ENCODE data around the gene CEMIP.

CEMIP gene

DNA sequence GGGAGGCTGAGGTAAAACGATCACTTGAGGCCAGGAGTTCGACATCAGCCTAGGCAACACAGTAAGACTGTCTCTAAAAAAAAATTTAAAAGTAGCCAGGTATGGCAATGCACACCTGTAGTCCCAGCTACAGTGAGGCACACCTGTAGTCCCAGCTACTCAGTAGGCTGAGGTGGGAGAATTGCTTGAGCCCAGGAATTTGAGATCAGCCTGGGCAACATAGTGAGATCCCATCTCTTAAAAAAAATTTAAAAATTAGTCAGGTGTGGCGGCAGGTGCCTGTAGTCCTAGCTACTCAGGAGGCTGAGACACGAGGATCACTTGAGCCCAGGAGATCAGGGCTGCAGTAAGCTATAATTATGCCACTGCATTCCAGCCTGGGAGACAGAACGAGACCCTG, 203.7 kb downstream of the CEMIP start:
- TF ChIP-seq POLR2A (IDR thresholded peaks at IDR 0.05; ENCODE audit: low read depth, low read length), result no peak
- no peak for FAIRE-seq
- no peak for DNase-seq (ENCODE audit: insufficient read length, low spot score)

- no peak for FAIRE-seq
- no peak for DNase-seq (ENCODE audit: insufficient read length, low spot score)
- no peak for TF ChIP-seq POLR2A (IDR thresholded peaks at IDR 0.05; ENCODE audit: low read depth, low read length)
Observed at GRCh38 chr15:80984856-80985255, 205.7 kb downstream of the CEMIP start.

DNA sequence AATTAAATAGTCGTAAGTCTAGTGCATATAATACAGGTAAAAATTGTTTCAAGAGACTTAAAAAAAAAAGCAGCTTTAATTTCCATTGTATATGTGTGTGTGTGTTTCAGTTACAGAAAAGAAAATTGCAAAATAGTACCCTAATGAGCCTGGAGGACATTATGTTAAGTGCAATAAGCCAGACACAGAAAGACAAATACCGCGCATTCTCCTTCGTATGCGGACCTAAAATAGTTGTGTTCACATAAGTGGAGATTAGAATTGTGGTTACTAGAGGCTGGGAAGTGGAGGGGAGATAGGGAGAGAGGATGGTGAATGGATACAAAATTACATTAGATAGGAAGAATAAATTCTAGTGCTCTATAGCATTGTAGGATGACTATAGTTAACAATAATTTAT, 206.8 kb downstream of the CEMIP start:
- FAIRE-seq (no peak), DNase-seq (ENCODE audit: insufficient read length, low spot score) (no peak)
- TF ChIP-seq POLR2A (IDR thresholded peaks at IDR 0.05; ENCODE audit: low read depth, low read length), result no peak

- DNase-seq (ENCODE audit: insufficient read length, low spot score), result no peak
- FAIRE-seq, result no peak
- no peak for TF ChIP-seq POLR2A (IDR thresholded peaks at IDR 0.05; ENCODE audit: low read depth, low read length)
Observed at GRCh38 chr15:80986487-80986886, 207.3 kb downstream of the CEMIP start.

DNA sequence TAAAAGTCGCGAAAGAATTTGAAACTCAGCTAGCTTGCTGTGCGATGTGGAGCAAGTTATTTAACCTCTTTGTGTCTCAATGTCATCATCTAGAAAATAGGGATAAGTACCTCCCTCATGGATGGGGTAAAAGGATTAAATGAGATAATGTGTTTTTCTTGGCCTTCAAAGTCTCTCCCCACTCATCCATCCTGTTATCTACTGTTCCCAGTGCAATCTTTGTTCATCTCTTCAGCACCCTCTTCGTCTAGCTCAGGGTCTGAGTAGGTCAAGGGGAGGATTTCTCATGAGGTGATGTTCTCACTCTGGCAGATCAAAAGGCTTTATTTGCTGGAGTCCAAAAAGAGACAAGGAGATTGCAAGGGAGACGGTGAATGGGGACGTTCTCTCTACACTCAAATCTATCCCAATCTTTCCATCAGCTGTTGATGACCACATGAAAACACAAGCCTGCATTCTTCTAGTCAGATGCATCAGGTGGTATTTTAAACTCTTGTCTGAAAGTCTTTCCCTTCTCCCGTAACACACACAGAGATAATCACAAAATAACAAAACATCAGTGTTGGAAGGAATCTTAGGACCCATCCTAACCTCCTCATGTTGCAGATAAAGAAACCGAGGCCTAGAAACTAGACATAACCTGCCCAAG, 209.1 kb downstream of the CEMIP start:
- FAIRE-seq, result no peak
- DNase-seq (ENCODE audit: insufficient read length, low spot score), result no peak
- TF ChIP-seq POLR2A (IDR thresholded peaks at IDR 0.05; ENCODE audit: low read depth, low read length), result no peak

GRCh38 chr15:80989081-80989517, 209.9 kb downstream of the CEMIP start:
- no peak for TF ChIP-seq POLR2A (IDR thresholded peaks at IDR 0.05; ENCODE audit: low read depth, low read length)
- FAIRE-seq, result no peak

GRCh38 chr15:80989518-80990478, 210.6 kb downstream of the CEMIP start, which contains the start of gene MESD:
TSS of gene MESD (minus strand) at chr15:80989819. CDS start at chr15:80989791, 28 bp downstream.
- TF ChIP-seq POLR2A (IDR thresholded peaks at IDR 0.05; ENCODE audit: low read depth, low read length), result peak; percentile 98
- DNase-seq (ENCODE audit: insufficient read length, low spot score) (peak; percentile 76), FAIRE-seq (no peak)

More at GRCh38 chr15:80989081-80989517, 209.9 kb downstream of the CEMIP start:
- DNase-seq (ENCODE audit: insufficient read length, low spot score), result no peak

DNA sequence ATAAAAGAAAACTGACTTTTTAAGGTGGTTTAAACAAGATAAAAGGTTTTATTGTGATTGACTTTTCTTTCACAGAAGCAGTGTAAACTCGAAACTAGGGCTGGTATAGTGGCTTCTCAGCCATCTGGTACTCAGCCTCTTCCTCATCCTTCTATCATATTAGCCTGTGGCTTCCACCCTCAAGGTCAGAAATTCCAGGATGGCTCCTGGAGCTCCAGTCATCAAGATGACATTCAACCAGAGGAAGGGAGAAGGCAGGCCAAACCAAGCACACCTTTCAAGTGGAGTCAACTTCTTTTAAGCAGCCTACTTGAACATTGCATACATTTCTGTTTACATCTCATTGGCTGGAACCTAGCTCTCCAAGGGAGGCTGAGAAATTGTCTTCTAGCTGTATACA, 211.8 kb downstream of the CEMIP start:
- no peak for TF ChIP-seq POLR2A (IDR thresholded peaks at IDR 0.05; ENCODE audit: low read depth, low read length)
- FAIRE-seq (no peak), DNase-seq (ENCODE audit: insufficient read length, low spot score) (no peak)

DNA sequence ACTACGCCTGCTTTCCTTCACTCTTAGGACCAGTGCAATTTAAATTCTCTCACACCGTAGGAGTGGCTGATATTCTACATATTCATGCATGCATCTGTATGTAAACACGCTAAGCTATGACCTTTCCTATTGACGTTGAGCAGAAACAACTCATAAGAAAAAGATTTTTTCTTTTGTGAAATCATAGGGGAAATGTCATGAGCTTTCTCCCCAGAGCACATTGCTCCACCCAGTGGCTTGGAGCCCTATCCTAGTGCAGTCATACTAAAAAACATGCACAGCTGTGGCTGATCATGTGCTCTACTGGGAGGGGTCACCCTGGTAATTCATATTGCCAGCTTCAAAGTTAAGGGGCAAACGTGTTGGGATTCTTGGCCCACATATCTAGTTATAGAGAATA, 212.3 kb downstream of the CEMIP start:
- no peak for TF ChIP-seq POLR2A (IDR thresholded peaks at IDR 0.05; ENCODE audit: low read depth, low read length)
- no peak for FAIRE-seq
- DNase-seq (ENCODE audit: insufficient read length, low spot score), result no peak

DNA sequence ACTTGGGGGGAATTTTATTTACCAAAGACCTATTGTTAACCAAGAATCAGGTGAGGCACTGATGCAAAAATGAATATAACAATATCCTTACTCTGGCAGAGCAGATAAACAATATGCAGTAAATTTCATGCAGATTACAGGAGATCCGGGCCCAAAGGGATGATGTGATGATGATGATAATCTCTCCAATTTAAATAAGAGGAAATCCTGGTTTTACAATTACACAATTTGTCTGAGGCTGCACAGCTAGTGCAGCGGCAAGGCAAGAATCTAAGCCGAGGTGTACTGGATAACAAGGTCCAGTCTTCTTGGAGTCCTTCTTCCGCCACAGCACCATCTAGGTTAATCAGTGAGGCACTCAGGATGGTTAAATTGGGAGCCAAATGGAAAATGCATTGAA, 212.8 kb downstream of the CEMIP start:
- no peak for DNase-seq (ENCODE audit: insufficient read length, low spot score)
- FAIRE-seq, result no peak
- TF ChIP-seq POLR2A (IDR thresholded peaks at IDR 0.05; ENCODE audit: low read depth, low read length), result no peak

DNA sequence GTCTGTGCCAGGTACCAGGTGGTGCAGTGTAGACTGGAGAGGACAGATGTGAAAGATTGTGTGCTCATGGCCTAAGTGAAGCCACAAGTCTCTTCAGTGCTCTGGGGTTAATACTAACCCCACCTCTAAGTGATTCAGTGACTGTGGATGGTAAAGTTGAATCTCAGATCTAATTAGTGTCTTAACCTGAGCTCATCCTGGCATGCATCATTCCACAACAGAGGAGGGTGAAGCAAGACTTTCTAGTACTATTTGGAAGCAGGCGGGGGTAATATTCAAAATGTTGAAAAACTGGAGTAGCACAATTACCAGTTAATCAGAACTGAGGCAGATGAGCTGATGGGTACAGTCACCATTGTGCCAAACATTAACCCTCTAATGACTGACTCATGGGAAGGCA, 213.3 kb downstream of the CEMIP start:
- no peak for TF ChIP-seq POLR2A (IDR thresholded peaks at IDR 0.05; ENCODE audit: low read depth, low read length)
- DNase-seq (ENCODE audit: insufficient read length, low spot score) (no peak), FAIRE-seq (no peak)

DNA sequence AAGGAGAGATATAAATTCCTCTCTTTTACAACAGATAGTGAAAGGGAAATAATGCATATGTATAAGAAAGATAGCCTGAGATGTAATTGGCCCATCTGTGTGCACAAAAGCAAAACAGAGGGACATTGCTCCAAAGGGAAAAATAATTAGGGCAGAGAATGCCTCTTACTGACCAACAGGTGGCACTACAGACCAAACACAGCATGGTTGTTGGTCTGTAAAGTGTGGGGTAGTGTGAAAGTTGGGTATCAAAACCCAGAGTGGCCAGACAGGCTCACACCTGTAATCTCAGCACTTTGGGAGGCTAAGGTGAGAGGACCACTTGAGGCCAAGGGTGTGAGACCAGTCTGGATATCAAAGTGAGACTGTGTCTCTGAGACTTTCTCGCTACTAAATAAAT, 217.1 kb downstream of the CEMIP start:
- DNase-seq (ENCODE audit: insufficient read length, low spot score) (no peak), FAIRE-seq (no peak)
- TF ChIP-seq POLR2A (IDR thresholded peaks at IDR 0.05; ENCODE audit: low read depth, low read length), result no peak

GRCh38 chr15:80997692-80998091, 218.5 kb downstream of the CEMIP start:
- no peak for TF ChIP-seq POLR2A (IDR thresholded peaks at IDR 0.05; ENCODE audit: low read depth, low read length)
- FAIRE-seq, result no peak
- no peak for DNase-seq (ENCODE audit: insufficient read length, low spot score)

DNA sequence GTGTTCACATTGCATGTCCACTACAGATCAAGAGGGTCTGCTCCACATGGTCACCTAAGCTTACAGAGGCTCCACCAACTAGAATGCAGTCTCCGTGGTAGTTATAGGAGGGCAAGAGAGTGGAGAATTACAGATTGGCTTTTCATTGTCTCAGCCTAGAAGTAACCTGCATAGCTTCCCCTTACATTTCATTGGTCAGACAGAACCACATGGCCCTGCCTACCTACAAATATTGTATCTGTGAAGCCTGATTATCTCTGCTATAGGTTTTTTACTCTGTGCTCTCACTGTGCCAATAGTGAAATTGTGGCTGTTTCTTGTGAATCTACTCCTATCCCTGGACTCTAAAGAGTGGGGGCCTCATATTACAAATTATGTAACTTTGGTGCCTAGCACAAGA, 219.1 kb downstream of the CEMIP start:
- DNase-seq (ENCODE audit: insufficient read length, low spot score) (no peak), FAIRE-seq (no peak)
- TF ChIP-seq POLR2A (IDR thresholded peaks at IDR 0.05; ENCODE audit: low read depth, low read length), result no peak

Measured in H54 (cell line).